Stimulated activated CD8-positive, alpha-beta memory T cell treated with anti-CD3 and anti-CD28 coated beads, Interleukin-15, amount 100 ng/mL, for 24 hours (primary cell): ENCODE data around the gene PRDM12.

Experiments used
- DNase-seq: peaks from one replicate; pipeline ENCODE4 v3.0.0-alpha.2; 2020; ENCODE audit warnings: low read depth

The PRDM12 gene

DNA sequence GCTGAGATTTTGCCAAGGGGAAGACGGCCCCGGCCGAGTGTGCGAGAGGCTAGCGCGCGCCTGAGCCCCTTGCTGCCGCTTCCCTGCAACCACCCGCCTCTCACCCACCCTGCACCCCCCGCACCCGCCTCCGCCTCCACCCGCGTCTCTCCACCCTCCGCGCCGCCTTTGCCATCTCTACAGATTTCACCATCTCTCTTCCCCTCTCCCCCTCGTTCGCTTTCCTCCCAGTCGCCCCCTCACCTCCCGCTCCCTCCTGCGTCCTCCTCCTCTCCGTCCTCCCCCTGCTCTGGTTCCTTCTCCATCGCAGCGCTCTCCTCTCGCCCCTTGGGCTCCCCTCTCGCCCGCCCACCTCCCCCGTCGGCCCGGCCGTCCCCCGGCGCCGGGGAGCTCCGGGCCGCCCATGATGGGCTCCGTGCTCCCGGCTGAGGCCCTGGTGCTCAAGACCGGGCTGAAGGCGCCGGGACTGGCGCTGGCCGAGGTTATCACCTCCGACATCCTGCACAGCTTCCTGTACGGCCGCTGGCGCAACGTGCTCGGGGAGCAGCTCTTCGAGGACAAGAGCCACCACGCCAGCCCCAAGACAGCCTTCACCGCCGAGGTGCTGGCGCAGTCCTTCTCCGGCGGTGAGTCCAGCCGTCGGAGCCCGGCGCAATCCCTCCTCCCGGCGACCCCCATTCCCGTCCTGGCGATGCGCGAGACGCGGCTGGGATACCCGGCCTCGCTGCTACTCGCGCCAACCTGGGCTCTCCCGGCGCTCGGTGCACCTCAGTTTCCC is at the start of gene PRDM12:
TSS of gene PRDM12 (plus strand) at position 344 of the 778 bp plus-strand sequence. CDS start at position 404, 60 bp downstream.
- no peak for DNase-seq

DNA sequence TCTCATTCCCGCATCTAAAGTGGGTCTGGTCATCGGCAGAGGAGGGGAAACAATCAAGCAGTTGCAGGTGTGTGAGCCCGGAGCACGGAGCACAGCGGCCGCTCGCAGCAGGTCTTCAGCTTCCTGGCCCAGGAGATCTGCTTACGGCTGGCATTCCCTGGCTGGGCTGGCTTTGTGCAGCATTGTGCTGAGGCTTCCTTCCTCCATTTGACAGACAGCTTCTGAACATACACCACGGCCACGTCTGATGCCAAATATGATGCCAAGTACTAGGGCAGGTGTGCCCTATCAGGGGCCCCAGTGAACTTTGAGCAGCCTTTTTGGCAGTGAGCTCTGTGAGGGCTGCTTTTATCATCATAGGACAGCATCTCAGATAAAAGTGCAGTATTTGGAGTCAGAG is 47.9 kb upstream of the PRDM12 start:
- no peak for DNase-seq

DNA sequence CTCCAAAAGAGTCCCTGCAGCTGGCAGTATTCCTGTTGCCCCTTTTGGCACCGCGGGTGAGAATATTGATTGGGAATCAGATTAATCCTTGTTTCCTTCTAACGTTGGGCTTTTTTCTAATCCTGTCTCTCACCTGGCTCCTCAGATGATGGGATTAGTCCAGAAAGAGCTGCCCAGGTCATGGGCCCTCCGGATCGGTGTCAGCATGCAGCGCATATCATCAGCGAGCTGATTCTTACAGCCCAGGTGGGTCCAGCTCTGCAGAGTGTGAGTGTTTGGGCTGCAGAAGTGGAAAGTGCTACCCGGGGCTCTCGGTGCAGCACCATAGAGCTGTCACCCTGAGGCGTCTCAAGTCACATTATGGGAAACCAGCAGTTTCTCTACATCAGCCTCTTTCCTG is 40.9 kb upstream of the PRDM12 start:
- no peak for DNase-seq

DNA sequence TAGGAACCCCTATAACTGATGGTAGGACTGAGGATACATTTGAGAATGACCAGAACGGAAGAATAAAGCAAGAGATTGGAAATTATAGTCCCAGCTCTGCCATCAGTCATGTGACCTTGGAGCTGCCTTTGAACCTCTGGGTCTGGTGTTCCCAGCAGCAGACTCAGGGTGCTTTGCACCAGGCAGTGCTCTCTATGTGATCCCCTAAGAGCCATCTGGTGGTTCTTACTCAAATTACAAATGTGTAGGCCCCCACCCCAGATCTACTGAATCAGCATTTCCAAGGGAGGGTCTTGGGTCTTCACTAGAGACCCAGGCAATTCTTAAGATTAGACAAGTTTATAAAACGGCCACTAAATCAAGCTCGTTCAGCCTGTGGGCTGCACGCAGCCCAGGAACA is 40.2 kb upstream of the PRDM12 start:
- no peak for DNase-seq

DNA sequence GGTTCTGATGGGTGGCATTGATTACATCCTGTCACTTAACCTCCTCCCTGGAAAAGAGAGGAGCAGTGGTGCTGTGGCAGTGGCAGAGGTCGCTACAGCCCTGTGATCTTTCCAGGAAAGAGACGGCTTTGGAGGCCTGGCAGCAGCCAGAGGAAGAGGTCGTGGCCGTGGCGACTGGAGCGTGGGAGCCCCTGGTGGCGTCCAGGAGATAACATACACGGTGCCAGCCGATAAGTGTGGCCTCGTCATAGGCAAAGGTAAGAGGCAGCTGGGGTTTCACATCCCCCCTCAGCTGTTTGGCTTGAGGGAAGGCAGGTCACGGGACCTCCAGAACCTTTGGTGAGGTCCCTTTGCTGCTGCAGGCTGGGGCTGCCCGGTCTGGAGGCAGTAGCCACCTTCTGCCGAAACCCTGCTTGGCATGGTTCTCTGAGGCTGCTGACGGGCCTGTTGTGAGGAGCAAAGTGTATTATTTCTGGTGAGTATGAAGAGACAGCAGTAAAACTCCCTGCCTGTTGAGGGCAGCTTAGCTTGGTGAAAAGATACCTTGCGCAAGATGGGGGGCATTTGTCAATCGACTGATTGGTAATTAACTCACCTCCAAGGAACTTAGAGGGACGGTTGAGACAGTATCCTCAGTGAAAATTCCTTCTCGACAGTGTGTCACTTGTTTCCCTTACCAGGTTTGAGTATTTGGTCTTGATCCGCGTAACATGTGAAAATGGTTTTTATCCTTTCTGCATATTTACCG is 38.0 kb upstream of the PRDM12 start:
- no peak for DNase-seq

DNA sequence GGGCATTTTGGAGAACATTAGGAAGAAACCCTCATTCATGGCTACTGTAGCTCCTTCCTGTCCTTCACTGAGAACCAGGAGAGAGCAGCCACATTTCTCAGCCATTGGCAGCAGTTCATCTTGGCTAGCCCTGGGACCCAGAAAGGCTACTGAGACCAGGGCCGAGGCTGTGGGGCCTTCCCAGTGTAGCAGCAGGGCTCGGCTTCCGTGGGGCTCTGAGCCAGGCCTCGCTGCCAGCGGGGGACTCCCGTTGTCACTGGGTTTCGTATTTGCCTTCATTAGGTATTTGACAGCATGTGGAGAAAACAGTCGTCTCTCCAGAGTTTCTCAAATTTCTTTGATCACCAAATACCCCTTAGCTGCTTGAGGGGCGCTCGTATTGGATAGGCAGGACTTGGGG is 37.3 kb upstream of the PRDM12 start:
- DNase-seq = no peak

DNA sequence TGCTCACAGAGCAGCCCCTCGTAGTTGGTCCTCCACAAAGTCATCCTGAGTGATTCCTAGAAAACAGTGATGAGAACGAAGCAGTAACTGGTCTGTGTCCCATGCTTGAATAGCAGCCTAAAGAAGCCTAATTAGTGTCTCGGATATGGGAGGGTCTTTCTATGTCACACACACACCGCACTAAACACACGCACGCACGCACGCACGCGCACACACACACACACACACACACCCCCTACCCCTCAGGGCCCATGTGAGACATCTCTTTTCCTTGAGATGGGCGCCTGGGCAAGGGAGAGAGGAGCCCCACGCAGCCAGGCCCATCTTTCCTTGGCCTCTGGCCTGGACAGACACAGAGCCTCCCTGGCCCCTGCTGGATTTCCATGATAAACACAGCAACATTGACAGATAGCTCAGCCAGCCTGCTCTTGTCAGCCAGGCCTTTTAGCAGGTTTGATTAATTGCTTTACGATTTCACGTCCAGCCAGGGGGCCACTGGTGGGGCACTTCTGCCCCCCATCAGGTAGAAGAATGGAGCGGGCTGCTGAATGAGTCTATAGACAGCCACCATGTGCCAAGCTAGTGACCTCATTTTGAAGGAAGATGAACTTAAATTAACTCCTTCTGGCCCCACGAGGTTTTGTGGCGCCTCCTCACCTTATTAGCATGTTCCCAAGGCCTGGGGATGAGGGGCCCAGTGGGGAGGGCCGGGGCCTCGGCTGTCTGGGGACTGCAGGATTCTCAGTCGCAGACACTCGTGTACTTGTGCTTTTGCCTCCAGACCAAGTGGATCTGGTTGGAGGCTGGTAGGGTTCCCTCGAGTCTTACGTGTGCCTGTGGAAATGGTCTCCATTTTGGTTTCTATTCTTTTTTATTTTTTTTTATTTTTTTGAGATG is 36.2 kb upstream of the PRDM12 start:
- no peak for DNase-seq

DNA sequence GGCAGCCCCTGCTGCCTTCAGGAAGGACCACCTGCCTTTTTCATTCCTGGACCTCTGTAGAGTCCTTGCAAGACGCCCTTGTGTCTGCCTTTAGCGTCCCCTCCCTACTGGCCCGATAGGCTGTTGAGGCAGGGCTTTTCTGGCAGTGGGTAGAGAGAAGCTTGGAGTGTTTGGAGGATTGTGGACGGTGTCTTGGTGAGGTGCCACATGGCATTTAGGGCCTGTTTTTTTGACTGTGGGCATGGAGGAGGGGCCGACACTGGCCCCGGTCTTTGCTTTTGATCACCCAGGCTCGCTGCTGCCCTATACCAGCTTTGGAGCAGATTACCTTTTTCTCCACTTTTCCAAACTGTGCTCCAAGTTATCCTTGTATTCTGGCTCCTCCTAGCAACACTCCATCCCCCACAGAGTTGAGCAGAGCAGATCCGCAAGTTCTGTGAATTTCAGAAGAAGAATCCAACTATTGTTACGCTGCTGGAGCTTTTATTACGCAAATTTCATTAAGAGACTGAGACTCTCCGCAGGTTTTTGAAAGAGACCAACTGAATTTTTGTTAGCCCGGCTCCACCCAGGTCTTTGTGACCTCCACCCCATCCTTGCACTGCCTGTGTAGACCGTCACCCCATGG is 34.8 kb upstream of the PRDM12 start:
- no peak for DNase-seq

DNA sequence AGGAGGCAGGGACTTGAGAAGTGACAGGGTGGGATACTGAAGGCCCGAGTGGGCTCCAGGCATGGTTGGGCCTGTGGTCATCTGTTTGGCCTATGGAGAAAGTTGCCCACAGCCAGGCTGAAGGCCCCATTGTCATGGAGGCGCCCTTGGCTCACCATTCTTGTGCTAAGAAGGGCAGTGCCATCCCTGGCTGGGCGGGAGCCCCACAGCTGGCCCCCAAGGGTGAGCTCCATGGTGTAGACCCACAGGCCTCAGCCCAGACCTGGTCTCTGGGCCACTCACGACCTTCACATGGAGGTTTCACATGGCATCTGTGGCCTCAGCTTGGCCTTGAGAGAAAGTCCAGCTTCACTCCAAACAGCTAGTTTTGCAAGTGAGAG is 34.3 kb upstream of the PRDM12 start:
- no peak for DNase-seq

DNA sequence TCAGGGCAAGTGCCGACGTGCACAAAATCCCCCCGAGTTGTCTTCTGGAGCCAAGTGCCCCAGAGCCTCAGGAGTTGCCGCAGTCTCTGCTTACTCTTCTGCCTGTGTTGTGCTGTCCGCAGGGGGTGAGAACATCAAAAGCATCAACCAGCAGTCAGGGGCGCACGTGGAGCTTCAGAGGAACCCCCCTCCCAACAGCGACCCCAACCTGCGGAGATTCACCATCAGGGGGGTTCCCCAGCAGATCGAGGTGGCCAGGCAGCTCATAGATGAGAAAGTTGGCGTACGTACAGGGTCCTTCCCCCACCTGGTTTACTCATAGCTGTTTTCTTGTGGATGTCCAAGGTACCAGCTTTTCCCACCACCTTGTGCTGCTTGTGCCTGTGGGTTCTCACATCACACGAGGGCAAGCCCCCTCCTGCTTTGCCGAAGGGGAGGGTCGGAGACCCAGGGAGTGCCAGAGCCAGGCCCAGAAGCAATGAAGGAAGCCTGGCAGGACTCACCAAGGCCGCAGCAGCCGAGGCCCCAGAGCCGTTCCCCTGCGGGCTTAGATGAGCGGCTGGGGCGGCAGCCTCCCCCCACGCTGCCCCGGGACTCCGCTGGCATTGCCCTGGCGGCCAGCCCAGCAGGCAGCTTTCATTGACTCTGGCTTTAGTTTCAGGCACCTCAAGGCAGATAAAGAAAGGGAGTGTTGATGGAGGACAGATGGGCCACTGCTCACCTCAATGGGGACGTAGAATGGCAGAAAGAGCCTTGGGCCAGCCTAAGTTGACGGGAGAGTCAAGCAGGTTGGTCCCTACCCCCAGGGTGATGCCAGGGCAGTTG is 33.7 kb upstream of the PRDM12 start:
- no peak for DNase-seq

DNA sequence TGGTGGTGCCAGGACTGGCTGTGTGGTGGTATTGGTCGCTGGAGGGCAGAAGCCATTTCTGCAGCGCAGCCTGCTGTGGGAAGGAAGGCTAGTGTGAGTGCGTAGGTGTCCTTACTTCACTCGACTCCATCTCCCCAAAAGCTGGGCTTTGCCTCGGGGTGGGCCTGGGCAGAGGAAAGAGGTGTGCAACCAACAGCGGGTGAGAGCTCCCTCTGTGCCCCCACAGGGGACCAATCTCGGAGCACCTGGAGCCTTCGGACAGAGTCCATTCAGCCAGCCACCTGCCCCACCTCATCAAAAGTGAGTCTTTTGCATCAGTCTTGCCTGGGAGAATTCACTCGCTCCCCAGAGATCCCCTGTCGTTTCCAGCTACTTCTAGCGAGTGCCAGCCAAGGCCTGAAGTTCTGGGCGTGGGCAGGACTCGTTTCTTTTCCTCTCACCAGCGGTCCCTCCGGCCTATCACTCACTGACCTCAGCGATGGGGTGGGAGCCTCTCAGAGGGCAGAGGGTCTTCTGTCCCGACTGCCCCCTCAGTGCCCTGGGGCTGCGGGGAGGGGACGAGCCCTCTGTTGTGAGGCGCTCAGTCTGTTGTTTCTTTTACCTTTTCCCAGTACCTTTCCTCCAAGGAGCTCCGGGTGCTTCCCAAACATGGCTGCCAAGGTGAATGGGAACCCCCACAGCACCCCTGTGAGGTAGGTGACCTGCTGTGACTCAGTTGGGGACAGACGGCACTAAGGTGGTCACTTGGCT is 32.9 kb upstream of the PRDM12 start:
- no peak for DNase-seq

DNA sequence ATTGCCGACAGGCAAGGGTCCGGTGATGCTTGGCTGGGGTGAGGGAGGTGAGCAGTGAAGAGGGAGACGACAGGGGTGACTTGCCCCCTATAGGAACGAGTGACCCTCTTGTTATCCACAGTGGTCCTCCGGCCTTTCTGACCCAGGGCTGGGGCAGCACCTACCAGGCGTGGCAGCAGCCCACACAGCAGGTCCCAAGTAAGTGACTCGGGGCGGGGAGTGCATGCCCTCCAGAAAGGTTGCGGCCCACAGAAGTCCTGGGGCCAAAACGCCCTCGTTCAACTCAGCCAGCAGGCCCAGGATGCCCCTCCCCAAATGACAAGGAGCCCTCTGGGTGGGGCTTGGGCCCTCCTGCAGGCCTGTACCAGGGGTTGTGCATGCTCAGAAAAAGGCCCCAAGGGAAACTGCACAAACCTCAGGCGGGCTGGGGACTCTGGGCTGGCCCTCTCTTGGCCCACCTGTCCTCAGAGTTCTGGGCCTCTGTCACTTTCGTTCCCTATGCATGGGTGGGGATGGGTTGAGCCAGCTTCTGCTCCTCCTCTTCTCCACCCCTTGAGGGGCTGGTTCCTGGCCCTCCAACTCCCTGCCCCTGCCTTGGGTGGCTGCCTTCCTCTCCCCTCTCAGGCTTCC is 32.2 kb upstream of the PRDM12 start:
- no peak for DNase-seq

DNA sequence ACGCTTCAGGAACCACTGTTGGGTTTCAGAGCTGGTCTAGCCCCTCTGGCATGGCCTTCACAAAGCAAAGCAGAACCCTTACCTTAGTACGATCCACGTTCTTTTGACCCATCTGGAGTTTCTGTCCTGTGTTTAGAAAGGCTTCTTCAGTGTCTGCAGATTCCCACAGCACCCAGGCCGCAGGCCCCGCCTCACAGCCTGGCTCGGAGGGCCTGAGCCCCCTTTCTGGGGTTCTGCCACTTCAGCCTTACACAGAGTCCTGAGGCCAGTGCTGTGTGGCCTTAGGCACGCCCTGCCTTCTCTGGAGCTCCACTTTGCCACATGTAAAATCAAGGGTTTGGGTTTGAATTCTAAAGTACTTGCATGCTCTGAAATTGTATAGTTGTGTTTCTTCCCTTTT is 31.6 kb upstream of the PRDM12 start:
- DNase-seq = no peak

DNA sequence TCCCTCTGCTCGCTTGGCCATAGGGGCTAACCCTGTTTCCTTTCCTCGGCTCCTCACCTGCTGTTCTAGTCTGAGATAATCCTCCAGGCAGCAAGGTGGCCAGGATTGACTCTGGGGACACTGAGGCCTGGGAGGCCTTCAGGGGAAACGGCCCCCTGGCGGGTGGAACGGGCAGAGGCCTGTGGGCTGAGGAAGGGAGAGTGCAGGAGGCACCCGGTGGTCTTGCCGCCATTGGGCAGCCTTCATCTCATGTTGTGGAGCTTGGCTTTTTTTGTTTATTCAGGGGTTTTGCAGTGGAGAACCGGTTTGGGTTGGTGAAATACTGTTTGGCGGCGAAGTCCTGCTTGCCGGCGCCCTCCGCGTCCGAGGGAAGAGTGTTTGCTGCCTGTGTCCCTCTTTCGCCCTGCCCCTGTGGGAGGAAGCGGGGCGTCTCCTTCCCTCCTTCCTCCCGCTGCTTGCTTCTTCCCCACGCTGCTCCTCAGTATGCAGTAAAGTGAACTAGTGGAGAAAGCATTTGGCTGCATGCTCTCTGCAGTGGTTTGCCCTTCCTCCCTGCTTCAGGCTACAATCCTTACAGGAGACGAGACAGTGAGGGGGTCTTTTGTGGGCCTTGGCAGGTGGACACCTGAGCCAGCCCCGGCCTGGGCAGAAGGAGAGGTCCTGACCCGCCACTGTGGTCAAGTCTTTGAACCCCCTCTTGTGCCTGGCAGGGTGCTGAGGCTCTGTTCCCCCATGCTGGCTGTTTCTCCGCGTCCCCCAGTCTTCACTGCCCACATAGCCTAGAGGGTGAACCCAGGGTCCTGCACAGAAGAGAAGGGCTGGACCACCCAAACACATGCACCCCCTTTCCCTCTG is 30.8 kb upstream of the PRDM12 start:
- no peak for DNase-seq

DNA sequence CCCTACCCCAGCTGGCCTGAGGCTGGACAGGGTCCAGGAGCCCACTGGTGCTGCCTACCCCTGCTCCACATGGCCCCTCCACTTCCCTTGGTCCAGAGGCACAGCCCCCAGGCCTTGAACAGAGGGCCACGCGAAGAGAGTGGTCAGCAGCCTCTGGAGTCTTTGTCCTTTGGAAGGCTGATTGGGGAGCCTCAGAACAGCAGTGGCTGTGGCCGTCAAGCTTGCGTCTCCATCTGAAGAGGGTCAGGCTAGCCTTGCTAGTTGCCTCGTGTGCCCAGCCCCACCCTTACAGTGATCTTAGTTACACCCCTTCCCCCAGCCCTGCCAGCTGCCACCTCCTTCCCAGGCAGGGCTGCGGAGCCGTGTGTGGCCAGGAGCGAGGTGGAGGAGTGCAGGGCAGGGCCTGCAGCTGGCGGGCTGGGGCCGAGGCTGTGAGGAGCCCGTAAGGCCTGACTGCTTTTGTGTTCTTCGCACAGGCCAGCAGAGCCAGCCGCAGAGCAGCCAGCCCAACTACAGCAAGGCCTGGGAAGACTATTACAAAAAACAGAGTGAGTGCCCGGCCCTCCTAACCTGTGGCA is 30.1 kb upstream of the PRDM12 start:
- DNase-seq = no peak

DNA sequence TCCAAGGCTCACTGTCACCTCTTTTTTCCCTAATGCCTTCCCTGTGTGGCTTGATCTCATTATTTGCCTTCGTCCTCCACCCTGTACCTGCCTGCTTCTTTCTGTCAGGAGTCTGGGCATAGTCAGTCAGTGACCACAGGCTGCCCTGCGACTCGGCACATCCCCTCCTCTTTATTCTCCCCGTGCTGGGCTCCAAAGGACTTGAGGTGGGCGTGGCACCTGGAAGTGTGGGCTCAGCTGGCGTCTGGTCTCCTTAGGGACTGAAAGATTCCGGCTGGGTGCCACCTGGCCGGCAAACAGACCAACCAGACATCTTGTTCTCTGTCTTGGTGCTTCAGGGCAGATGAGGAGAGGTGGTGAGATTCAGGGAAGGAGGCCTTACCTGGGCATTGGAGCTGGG is 29.6 kb upstream of the PRDM12 start:
- no peak for DNase-seq

DNA sequence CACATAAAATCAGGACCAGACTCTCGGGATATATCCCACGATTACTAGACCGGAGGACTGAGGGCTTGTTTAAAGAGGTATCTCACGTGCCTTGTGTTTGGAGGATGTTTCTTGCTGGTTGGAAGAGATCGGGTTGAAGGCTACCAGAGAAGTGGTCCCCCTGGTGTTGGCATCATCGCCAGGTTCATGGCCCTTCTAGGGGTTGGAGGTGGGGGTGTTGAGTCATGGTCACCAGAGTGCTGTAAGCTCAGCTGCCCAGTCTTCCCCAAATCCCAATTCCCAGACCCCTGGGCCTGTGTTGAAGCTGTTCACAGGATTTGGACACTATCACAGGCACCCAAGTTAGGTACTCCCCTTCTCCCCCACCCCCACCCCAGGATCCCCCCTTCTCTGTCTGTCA is 29.1 kb upstream of the PRDM12 start:
- DNase-seq = no peak

DNA sequence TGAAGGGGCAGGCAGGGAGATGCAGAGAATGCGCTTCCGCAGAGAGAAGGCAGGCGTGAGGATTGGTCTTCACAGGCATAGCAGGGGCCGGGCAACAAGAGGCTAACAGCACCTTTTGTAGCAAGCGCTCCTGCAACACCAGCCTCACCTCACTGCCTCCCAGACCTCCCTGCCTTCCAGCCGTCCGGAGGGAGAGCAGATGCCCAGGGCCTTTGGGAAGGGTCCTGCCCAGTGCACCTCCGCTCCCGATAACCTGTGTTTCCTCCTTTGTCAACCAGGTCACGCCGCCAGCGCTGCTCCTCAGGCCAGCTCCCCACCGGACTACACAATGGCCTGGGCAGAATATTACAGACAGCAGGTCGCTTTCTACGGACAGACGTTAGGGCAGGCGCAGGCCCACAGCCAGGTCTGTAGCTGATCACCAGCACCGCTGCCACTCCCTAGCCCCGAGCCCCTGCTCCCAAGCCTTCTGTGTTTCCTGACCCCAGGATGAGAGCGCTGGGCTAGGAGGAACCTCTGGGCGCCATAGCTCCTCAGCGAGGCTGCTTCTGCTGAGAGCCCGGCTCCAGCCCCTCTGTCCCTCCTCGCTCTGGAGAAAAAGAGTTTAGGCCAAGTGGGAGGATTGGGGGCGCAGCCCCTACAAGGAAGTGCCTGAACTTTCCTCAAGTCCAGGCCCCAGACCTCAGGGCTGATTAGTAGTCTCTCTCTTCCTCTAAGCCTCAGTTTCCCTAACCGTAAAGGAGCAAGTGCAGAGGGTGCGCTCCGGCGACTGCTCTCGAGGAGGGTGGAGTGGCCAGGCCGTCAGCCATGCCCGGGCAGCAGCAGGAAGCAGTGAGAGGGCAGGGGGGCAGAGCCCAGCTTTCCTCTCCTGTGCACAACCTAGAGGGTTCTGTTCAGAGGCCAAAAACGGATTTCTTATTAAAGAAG is 28.4 kb upstream of the PRDM12 start:
- DNase-seq = no peak
